GM12892 (cell line): Measurements from ENCODE around the gene CPSF6.

Source experiments
- POLR2A ChIP-seq: IDR thresholded peaks from 2 replicates; pipeline ENCODE4 v1.6.1; 2011; ENCODE audit warnings: low read depth, low read length, control low read depth
- POLR2AphosphoS5 ChIP-seq: IDR thresholded peaks from 2 replicates; pipeline ENCODE4 v1.6.1; 2011; ENCODE audit warnings: low read depth, low read length, control low read depth

DNA sequence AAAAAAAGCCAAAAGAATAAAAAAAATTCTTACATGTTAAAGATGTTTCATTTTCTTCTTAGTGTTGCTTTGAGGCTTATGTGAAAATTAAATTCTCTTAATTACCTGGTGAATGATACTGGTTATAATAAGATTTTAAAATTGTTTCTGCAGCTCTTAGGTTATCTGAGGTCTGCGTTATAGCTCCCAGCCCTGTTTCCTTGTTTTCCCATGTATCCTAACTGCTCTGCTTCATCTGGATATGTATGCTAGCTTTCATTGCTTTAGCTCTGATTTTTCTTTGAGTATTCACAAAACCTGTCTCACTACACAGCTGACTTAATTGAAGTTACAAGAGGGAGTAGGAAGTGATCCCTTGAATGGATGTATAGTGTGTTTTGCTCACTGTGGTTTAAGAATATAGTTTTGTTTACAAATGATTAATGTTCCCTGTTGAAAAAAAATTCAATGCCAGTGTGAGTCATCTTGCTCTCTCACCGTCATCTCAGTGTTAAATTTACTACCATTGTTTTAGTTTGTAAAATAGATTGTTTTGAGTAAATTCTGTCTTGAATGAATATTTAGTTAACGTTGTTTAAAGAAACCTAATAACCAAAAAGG, 26.8 kb downstream of the CPSF6 start:
- TF ChIP-seq POLR2A (no peak), POLR2AphosphoS5 (no peak)
